ENCODE results near the gene KSR2.

The KSR2 gene

DNA sequence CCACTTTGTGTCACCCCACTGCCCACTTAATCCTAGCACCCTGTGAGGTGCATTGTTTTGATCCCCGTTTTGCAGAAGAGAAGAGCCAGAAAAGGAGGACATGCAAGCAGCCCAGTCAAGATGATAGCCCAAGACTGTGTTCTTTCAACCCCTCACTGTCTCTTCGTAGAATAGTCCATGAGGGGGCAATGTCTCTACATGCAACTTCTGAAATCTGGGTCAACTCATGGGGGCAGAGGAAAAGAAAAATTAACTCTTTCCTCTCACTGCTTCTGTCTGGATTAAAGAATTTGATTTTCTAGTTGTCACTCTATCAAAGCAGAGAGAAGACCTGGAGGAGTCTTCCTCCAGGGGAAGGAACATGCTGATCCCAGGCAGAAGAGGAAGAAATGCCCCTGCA is 377.8 kb downstream of the KSR2 start:
- no peaks in the 10 kb centered on the region for H3K36me3 ChIP-seq (ENCODE audit: control insufficient read depth in 2 of 2, insufficient read depth in 1 of 2, low read length in 2 of 2)
- ChIA-PET CTCF (interaction anchor here (0.6 to 7.8 kb wide), 5 partner anchors 94 to 1401 kb away, joined by 3 to 108 read pairs (median 4); no protein-coding TSS in a partner anchor), POLR2A (no interaction called here)

DNA sequence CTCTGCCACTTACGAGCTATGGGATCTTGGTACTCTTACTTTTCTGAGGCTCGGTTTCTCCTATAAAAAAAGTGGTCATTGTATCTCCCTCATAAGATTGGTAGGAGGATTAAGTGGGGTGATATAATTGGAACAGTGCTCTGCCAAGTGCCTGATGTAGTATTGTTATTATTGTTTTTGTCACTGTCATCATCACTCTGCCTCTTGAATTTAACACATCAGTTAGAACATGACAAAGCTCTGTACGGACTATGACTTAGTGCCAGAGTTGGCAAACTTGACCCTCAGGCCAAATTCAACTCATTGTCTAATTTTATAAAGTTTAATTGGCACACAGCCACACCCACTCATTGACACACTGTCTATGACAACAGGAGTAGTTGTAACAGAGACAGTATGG is 378.4 kb downstream of the KSR2 start:
- Histone ChIP-seq H3K4me1 (ENCODE audit: control insufficient read depth, insufficient read depth, low read length) (no peaks in the 10 kb centered on the region), H3K27ac (ENCODE audit: extremely low read depth, low read depth, low read length) (no peak overlapping the region), H3K9me3 (ENCODE audit: control insufficient read depth, insufficient read depth, low read depth, low read length) (no peaks in the 10 kb centered on the region), H3K4me3 (ENCODE audit: low read depth, low read length) (no peak overlapping the region), H3K36me3 (ENCODE audit: control insufficient read depth in 2 of 2, insufficient read depth in 1 of 2, low read length in 2 of 2) (no peaks in the 10 kb centered on the region)
- TF ChIP-seq ZBTB48 (tag by site-specific recombination; IDR thresholded peaks at IDR 0.05): no peak
- TF ChIP-seq, protein P1, sequence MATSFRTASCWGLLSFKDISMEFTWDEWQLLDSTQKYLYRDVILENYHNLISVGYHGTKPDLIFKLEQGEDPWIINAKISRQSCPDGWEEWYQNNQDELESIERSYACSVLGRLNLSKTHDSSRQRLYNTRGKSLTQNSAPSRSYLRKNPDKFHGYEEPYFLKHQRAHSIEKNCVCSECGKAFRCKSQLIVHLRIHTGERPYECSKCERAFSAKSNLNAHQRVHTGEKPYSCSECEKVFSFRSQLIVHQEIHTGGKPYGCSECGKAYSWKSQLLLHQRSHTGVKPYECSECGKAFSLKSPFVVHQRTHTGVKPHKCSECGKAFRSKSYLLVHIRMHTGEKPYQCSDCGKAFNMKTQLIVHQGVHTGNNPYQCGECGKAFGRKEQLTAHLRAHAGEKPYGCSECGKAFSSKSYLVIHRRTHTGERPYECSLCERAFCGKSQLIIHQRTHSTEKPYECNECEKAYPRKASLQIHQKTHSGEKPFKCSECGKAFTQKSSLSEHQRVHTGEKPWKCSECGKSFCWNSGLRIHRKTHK (tag by site-specific recombination; IDR thresholded peaks at IDR 0.05): peak; percentile 92
- TF ChIP-seq, protein P2, sequence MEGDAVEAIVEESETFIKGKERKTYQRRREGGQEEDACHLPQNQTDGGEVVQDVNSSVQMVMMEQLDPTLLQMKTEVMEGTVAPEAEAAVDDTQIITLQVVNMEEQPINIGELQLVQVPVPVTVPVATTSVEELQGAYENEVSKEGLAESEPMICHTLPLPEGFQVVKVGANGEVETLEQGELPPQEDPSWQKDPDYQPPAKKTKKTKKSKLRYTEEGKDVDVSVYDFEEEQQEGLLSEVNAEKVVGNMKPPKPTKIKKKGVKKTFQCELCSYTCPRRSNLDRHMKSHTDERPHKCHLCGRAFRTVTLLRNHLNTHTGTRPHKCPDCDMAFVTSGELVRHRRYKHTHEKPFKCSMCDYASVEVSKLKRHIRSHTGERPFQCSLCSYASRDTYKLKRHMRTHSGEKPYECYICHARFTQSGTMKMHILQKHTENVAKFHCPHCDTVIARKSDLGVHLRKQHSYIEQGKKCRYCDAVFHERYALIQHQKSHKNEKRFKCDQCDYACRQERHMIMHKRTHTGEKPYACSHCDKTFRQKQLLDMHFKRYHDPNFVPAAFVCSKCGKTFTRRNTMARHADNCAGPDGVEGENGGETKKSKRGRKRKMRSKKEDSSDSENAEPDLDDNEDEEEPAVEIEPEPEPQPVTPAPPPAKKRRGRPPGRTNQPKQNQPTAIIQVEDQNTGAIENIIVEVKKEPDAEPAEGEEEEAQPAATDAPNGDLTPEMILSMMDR (tag by site-specific recombination; IDR thresholded peaks at IDR 0.05): no peak
- ChIA-PET CTCF (interaction anchor here (0.6 to 7.8 kb wide), 6 partner anchors 125 to 1402 kb away, joined by 3 to 108 read pairs (median 10); no protein-coding TSS in a partner anchor), POLR2A (no interaction called here)

More for the DNA sequence above, 377.8 kb downstream of the KSR2 start:
- no peak overlapping the region for H3K4me3 ChIP-seq (ENCODE audit: low read depth, low read length)
- TF ChIP-seq, protein P3, sequence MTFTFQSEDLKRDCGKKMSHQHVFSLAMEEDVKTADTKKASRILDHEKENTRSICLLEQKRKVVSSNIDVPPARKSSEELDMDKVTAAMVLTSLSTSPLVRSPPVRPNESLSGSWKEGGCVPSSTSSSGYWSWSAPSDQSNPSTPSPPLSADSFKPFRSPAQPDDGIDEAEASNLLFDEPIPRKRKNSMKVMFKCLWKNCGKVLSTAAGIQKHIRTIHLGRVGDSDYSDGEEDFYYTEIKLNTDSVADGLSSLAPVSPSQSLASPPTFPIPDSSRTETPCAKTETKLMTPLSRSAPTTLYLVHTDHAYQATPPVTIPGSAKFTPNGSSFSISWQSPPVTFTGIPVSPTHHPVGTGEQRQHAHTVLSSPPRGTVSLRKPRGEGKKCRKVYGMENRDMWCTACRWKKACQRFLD (tag by site-specific recombination; IDR thresholded peaks at IDR 0.05): no peak
- TF ChIP-seq ZNF394 (tag by site-specific recombination; IDR thresholded peaks at IDR 0.05; ENCODE audit: borderline replicate concordance): no peak
- TF ChIP-seq ZSCAN16 (tag by site-specific recombination; IDR thresholded peaks at IDR 0.05): no peak
- no peak for TF ChIP-seq GFI1B (tag by site-specific recombination; IDR thresholded peaks at IDR 0.05)
- TF ChIP-seq GLI4 (tag by site-specific recombination; IDR thresholded peaks at IDR 0.05): no peak
- no peak for TF ChIP-seq ZNF350 (tag by site-specific recombination; IDR thresholded peaks at IDR 0.05)
- no peak for TF ChIP-seq ZNF335 (tag by site-specific recombination; conservative IDR thresholded peaks at IDR 0.05)
- TF ChIP-seq ZNF658 (tag by site-specific recombination; IDR thresholded peaks at IDR 0.05): no peak
- TF ChIP-seq ZNF561 (tag by site-specific recombination; IDR thresholded peaks at IDR 0.05; ENCODE audit: borderline replicate concordance): no peak
- TF ChIP-seq ZNF138 (tag by site-specific recombination; IDR thresholded peaks at IDR 0.05; ENCODE audit: borderline replicate concordance): no peak
- TF ChIP-seq ZNF16 (tag by site-specific recombination; IDR thresholded peaks at IDR 0.05; ENCODE audit: low read depth): no peak
- TF ChIP-seq ZEB2 (tag by site-specific recombination; IDR thresholded peaks at IDR 0.05): no peak
- TF ChIP-seq ZBTB20 (tag by site-specific recombination; IDR thresholded peaks at IDR 0.05): no peak
- TF ChIP-seq ZNF354C (tag by site-specific recombination; IDR thresholded peaks at IDR 0.05; ENCODE audit: borderline replicate concordance, low read depth): no peak
- TF ChIP-seq ZNF214 (tag by site-specific recombination; IDR thresholded peaks at IDR 0.05; ENCODE audit: borderline replicate concordance): no peak
- TF ChIP-seq ZNF514 (tag by site-specific recombination; IDR thresholded peaks at IDR 0.05): no peak
- TF ChIP-seq, protein P4, sequence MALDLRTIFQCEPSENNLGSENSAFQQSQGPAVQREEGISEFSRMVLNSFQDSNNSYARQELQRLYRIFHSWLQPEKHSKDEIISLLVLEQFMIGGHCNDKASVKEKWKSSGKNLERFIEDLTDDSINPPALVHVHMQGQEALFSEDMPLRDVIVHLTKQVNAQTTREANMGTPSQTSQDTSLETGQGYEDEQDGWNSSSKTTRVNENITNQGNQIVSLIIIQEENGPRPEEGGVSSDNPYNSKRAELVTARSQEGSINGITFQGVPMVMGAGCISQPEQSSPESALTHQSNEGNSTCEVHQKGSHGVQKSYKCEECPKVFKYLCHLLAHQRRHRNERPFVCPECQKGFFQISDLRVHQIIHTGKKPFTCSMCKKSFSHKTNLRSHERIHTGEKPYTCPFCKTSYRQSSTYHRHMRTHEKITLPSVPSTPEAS (tag by site-specific recombination; IDR thresholded peaks at IDR 0.05): no peak
- TF ChIP-seq, protein P5, sequence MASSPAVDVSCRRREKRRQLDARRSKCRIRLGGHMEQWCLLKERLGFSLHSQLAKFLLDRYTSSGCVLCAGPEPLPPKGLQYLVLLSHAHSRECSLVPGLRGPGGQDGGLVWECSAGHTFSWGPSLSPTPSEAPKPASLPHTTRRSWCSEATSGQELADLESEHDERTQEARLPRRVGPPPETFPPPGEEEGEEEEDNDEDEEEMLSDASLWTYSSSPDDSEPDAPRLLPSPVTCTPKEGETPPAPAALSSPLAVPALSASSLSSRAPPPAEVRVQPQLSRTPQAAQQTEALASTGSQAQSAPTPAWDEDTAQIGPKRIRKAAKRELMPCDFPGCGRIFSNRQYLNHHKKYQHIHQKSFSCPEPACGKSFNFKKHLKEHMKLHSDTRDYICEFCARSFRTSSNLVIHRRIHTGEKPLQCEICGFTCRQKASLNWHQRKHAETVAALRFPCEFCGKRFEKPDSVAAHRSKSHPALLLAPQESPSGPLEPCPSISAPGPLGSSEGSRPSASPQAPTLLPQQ (tag by site-specific recombination; IDR thresholded peaks at IDR 0.05): no peak
- no peak overlapping the region for H3K27ac ChIP-seq (ENCODE audit: extremely low read depth, low read depth, low read length)
- H3K9me3 ChIP-seq (ENCODE audit: control insufficient read depth, insufficient read depth, low read depth, low read length): no peaks in the 10 kb centered on the region
- no peaks in the 10 kb centered on the region for H3K4me1 ChIP-seq (ENCODE audit: control insufficient read depth, insufficient read depth, low read length)

Data from HEK293 (cell line).